Natural killer cell (primary cell): Measurements from ENCODE around the gene SCARB1. TPM values are rescaled to one million over a fixed set of nuclear protein-coding genes. Genes with fewer than 3 reads are reported as not detected.

Experiments
- ATAC-seq, 3 donors: fragments of 150-1000 bp in 2 of 3; fragments of 200-7000 bp in 1 of 3; cut with Tn5 transposase; 1 replicate in 1 of 3; 2 replicates in 2 of 3; pipeline ENCODE4 v1.10.0; 2021; ENCODE audit warnings: mild to moderate bottlenecking in 2 of 3, moderate library complexity in 2 of 3
- DNase-seq, 2 donors: peaks; one replicate each; pipeline versions ENCODE4 v3.0.0 to v3.0.0-alpha.2; 2013 to 2021; ENCODE audit warnings: mixed read lengths in 1 of 2
- H3K27ac ChIP-seq: one replicate; pipeline ENCODE4 v1.5.1; 2013; ENCODE audit warnings: mild to moderate bottlenecking, low read length
- H3K27me3 ChIP-seq: one replicate; pipeline ENCODE4 v1.6.1; 2013; ENCODE audit warnings: low read length; ENCODE audit not compliant: control insufficient read depth, insufficient read depth
- H3K36me3 ChIP-seq: one replicate; pipeline ENCODE4 v1.6.1; 2013; ENCODE audit warnings: low read length; ENCODE audit not compliant: control insufficient read depth, insufficient read depth
- H3K4me1 ChIP-seq: one replicate; pipeline ENCODE4 v1.6.1; 2013; ENCODE audit warnings: low read length; ENCODE audit not compliant: control insufficient read depth, insufficient read depth
- H3K4me3 ChIP-seq: one replicate; pipeline ENCODE4 v1.5.1; 2013; ENCODE audit warnings: low read length
- H3K9me3 ChIP-seq: one replicate; pipeline ENCODE4 v1.6.1; 2013; ENCODE audit warnings: low read length; ENCODE audit not compliant: control insufficient read depth, insufficient read depth
- H3K27ac Mint-ChIP-seq, 2 donors: one replicate each; pipeline ENCODE4 v1.8.0; 2022; ENCODE audit warnings: mild to moderate bottlenecking in 2 of 2, mixed read lengths in 2 of 2, moderate library complexity in 1 of 2
- H3K27me3 Mint-ChIP-seq, 2 donors: one replicate each; pipeline ENCODE4 v1.8.0; 2022; ENCODE audit warnings: low read depth in 2 of 2, mixed read lengths in 2 of 2
- H3K36me3 Mint-ChIP-seq: one replicate; pipeline ENCODE4 v1.8.0; 2022; ENCODE audit warnings: mixed read lengths
- H3K4me1 Mint-ChIP-seq, 2 donors: one replicate each; pipeline ENCODE4 v1.8.0; 2022; ENCODE audit warnings: mixed read lengths in 2 of 2
- H3K4me3 Mint-ChIP-seq: one replicate; pipeline ENCODE4 v1.8.0; 2022; ENCODE audit warnings: mild to moderate bottlenecking, moderate library complexity, mixed read lengths
- H3K9me3 Mint-ChIP-seq, 2 donors: one replicate each; pipeline ENCODE4 v1.8.0; 2022; ENCODE audit warnings: mixed read lengths in 2 of 2
- WGBS: methylation state at CpG from one replicate; pipeline ENCODE4 v1.1.7; 2013; ENCODE audit warnings: missing lambda C conversion rate; ENCODE audit not compliant: insufficient coverage; 5-methylcytosine and 5-hydroxymethylcytosine counted together
- intact Hi-C: fragments of 100-400 bp; cut with micrococcal nuclease; formaldehyde crosslinking; loops from one replicate; pipeline ENCODE4 v1.14.2; 2022
- total RNA-seq, 4 donors: library from RNA; stranded (reverse); fragments of 120-200 nt in 1 of 4; gene quantifications; one replicate each; pipeline versions ENCODE4 v1.2.3 to v1.2.4, GENCODE V29; 2013 to 2022
- TF ChIP-seq, protein P1 (sequence below): fragments of 200-600 bp; IDR thresholded peaks from one replicate; pipeline ENCODE4 v1.8.0; 2022; ENCODE audit warnings: antibody characterized with exemption

Gene SCARB1
- total RNA-seq, 3 donors from 2014 or later (not counting 1 experiment from before 2014, with no cell fraction given), result 1.1 to 2.7 (median 1.3) TPM

DNA sequence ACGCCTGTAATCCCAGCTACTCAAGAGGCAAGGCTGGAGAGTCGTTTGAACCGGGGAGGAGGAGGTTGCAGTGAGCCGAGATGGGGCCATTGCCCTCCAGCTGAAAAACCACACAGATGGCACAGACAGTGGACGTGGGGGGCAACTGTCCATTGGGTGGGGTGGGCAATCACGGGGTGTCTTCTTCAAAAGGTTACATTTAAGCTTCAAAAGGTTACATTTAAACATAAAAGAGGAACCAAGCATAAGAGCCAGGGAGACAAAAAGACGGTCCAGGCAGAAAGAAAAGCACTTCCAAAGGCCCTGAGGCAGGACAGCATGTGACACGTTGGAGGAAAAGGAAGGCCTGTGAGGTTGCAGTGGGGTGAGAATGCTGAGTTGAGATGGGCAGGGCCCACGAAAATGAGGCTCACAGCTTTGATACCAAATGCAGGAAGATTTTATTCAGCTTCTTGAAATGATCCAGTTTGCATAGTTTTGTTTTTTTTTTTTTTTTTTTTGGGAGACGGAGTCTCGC lies 10.7 kb downstream of the SCARB1 start:
- TF ChIP-seq, protein P1, sequence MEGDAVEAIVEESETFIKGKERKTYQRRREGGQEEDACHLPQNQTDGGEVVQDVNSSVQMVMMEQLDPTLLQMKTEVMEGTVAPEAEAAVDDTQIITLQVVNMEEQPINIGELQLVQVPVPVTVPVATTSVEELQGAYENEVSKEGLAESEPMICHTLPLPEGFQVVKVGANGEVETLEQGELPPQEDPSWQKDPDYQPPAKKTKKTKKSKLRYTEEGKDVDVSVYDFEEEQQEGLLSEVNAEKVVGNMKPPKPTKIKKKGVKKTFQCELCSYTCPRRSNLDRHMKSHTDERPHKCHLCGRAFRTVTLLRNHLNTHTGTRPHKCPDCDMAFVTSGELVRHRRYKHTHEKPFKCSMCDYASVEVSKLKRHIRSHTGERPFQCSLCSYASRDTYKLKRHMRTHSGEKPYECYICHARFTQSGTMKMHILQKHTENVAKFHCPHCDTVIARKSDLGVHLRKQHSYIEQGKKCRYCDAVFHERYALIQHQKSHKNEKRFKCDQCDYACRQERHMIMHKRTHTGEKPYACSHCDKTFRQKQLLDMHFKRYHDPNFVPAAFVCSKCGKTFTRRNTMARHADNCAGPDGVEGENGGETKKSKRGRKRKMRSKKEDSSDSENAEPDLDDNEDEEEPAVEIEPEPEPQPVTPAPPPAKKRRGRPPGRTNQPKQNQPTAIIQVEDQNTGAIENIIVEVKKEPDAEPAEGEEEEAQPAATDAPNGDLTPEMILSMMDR, result no peak
- H3K36me3 ChIP-seq, result no peaks in the 10 kb centered on the region
- H3K4me3 ChIP-seq, result no peak overlapping the region
- DNase-seq, result no peak
- H3K27ac ChIP-seq, result no peak overlapping the region
- H3K4me1 ChIP-seq, result peaks cover 12% of the 10 kb centered on the region
- H3K9me3 Mint-ChIP-seq, result no peaks in the 10 kb centered on the region
- peaks cover 11% of the 10 kb centered on the region in 2 donors for H3K4me1 Mint-ChIP-seq
- no peak overlapping the region for H3K27ac Mint-ChIP-seq
- peaks cover 6 to 9% of the 10 kb centered on the region in 2 donors for H3K27me3 Mint-ChIP-seq
- no peak overlapping the region for H3K4me3 Mint-ChIP-seq
- no peaks in the 10 kb centered on the region for H3K36me3 Mint-ChIP-seq
- intact Hi-C loops, result no loop called here
- H3K27me3 ChIP-seq, result no peaks in the 10 kb centered on the region
- H3K9me3 ChIP-seq, result no peaks in the 10 kb centered on the region
- no peak for ATAC-seq
- 70% methylated on average over 8 of the region's 11 CpGs for WGBS

DNA sequence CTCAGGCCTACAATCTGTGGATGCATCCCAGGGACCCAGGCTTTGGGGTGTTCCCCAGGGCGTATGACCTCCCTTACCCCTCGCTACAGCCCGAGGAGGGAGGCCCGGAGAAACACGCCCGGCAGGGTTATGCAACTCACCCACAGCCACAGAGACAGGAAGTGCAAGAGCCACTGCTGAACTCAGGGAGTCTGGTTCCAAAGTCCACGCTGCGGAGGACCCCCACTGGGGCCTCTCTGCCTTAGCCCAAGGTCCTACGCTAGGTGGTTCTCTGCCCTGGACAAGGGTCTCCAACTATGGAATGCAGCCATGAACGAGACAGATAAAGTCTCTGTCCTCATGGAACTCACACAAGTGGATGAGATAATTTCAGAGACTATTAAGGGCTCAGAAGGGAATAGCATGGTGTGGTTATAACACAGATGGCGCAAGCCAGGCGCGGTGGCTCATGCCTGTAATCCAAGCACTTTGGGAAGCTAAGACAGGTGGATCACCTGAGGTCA lies 11.3 kb downstream of the SCARB1 start:
- Mint-ChIP-seq H3K27me3 (peaks cover 6 to 9% of the 10 kb centered on the region in 2 donors), H3K9me3 (no peaks in the 10 kb centered on the region), H3K36me3 (no peaks in the 10 kb centered on the region), H3K27ac (peak overlapping the region; percentile 43 to 76), H3K4me3 (peak overlapping the region; percentile 21), H3K4me1 (peaks cover 11% of the 10 kb centered on the region in 2 donors)
- H3K36me3 ChIP-seq, result no peaks in the 10 kb centered on the region
- peaks cover 12% of the 10 kb centered on the region for H3K4me1 ChIP-seq
- no peaks in the 10 kb centered on the region for H3K9me3 ChIP-seq
- TF ChIP-seq, protein P1, result no peak
- no peak overlapping the region for H3K4me3 ChIP-seq
- ATAC-seq, result peak; percentile 71 to 91 (median 77)
- 32% methylated on average over 13 of the region's 13 CpGs for WGBS
- no peak overlapping the region for H3K27ac ChIP-seq
- H3K27me3 ChIP-seq, result no peaks in the 10 kb centered on the region
- DNase-seq, result peak; percentile 15 to 24
- intact Hi-C loops, result no loop called here

DNA sequence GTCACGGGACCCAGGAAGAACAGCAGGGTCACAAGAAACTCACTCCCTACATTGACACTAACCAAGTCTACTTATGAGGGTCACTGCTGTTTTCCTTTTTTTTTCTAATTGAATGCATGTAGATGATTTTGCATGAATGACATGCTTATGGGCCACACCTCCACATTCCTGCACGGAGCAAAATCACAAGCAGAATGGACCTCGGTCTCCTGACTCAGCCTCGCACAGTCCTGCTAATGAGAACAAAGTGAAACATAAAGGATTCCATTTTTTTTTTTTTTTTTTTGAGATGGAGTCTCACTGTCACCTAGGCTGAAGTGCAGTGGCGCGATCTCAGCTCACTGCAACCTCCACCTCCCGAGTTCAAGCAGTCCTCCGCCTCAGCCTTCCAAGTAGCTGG lies 12.3 kb downstream of the SCARB1 start:
- H3K36me3 Mint-ChIP-seq, result no peaks in the 10 kb centered on the region
- Histone ChIP-seq H3K9me3 (no peaks in the 10 kb centered on the region), H3K4me3 (no peak overlapping the region), H3K27me3 (no peaks in the 10 kb centered on the region), H3K27ac (no peak overlapping the region), H3K4me1 (peaks cover 12% of the 10 kb centered on the region), H3K36me3 (no peaks in the 10 kb centered on the region)
- DNase-seq (no peak), ATAC-seq (no peak)
- no peaks in the 10 kb centered on the region for H3K9me3 Mint-ChIP-seq
- TF ChIP-seq, protein P1, result no peak
- WGBS, result 97% methylated on average over 8 of the region's 8 CpGs
- H3K4me3 Mint-ChIP-seq, result no peak overlapping the region
- intact Hi-C loops, result no loop called here
- H3K4me1 Mint-ChIP-seq, result peaks cover 11% of the 10 kb centered on the region in 2 donors
- no peak overlapping the region for H3K27ac Mint-ChIP-seq
- peaks cover 5 to 8% of the 10 kb centered on the region in 2 donors for H3K27me3 Mint-ChIP-seq

DNA sequence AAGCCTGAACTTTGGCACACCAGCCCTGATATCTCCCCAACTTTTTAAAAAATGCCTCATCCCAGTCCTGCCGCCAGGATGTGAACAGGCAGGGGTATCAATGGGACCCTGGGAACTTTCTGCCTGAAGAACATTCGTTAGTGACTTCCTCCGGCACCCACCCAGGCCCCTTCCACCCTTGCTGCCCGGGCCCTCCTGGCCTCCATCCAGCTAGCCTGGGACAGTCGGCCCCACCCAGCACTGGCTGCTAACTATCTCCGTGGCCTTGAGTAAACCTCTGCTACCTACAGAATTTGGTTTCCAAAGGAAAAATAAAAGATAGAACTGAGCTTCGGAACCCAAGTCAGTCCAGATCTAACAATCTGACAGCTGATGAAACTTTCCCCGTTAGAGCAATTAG lies 14.3 kb downstream of the SCARB1 start:
- Histone ChIP-seq H3K9me3 (no peaks in the 10 kb centered on the region), H3K4me3 (no peak overlapping the region), H3K4me1 (peaks cover 12% of the 10 kb centered on the region), H3K27ac (no peak overlapping the region), H3K27me3 (no peaks in the 10 kb centered on the region), H3K36me3 (no peaks in the 10 kb centered on the region)
- Mint-ChIP-seq H3K9me3 (no peaks in the 10 kb centered on the region), H3K27me3 (peaks cover 0 to 5% of the 10 kb centered on the region in 2 donors), H3K4me1 (peaks cover 11% of the 10 kb centered on the region in 2 donors), H3K4me3 (no peak overlapping the region), H3K27ac (no peak overlapping the region), H3K36me3 (no peaks in the 10 kb centered on the region)
- no peak for ATAC-seq
- DNase-seq, result no peak
- intact Hi-C loops, result no loop called here
- 89% methylated on average over 8 of the region's 8 CpGs for WGBS
- TF ChIP-seq, protein P1, result no peak
